Suprapubic skin (tissue), 4 donors: ENCODE data around the gene C14orf119.

Experiments
- POLR2A ChIP-seq, 2 donors: fragments of 450-650 bp; IDR thresholded peaks; one replicate each; pipeline ENCODE4 v1.6.1; 2017; ENCODE audit warnings: antibody characterized with exemption in 2 of 2, mild to moderate bottlenecking in 2 of 2, moderate library complexity in 2 of 2
- POLR2AphosphoS5 ChIP-seq, 3 donors: sonication (generic); formaldehyde crosslinking; IDR thresholded peaks; one replicate each; pipeline ENCODE4 v1.6.1; 2017; ENCODE audit warnings: antibody characterized with exemption in 3 of 3
- TF ChIP-seq, protein P1 (sequence below), 2 donors: fragments of 200-600 bp in 1 of 2; fragments of 450-650 bp in 1 of 2; sonication (generic) in 1 of 2; IDR thresholded peaks; one replicate each; pipeline ENCODE4 v1.5.1; 2016 to 2019; ENCODE audit warnings: antibody characterized with exemption in 2 of 2, mild to moderate bottlenecking in 1 of 2, moderate library complexity in 1 of 2

GRCh38 chr14:23063601-23064000 is 31.7 kb upstream of the C14orf119 start:
- TF ChIP-seq, protein P1, sequence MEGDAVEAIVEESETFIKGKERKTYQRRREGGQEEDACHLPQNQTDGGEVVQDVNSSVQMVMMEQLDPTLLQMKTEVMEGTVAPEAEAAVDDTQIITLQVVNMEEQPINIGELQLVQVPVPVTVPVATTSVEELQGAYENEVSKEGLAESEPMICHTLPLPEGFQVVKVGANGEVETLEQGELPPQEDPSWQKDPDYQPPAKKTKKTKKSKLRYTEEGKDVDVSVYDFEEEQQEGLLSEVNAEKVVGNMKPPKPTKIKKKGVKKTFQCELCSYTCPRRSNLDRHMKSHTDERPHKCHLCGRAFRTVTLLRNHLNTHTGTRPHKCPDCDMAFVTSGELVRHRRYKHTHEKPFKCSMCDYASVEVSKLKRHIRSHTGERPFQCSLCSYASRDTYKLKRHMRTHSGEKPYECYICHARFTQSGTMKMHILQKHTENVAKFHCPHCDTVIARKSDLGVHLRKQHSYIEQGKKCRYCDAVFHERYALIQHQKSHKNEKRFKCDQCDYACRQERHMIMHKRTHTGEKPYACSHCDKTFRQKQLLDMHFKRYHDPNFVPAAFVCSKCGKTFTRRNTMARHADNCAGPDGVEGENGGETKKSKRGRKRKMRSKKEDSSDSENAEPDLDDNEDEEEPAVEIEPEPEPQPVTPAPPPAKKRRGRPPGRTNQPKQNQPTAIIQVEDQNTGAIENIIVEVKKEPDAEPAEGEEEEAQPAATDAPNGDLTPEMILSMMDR (IDR thresholded peaks at IDR 0.05) = no peak
- TF ChIP-seq POLR2AphosphoS5 (IDR thresholded peaks at IDR 0.05) = no peak
- TF ChIP-seq POLR2A (IDR thresholded peaks at IDR 0.05) = no peak
